GM21723 (cell line): Measurements from ENCODE around the gene SEMA3G.

Source experiments
- ATAC-seq: cut with Tn5 transposase; IDR thresholded peaks from one replicate; pipeline ENCODE4 v1.9.1; 2021; ENCODE audit warnings: mild to moderate bottlenecking, moderate library complexity; ENCODE audit not compliant: unreplicated experiment

The SEMA3G gene

GRCh38 chr3:52440249-52440551, 4.7 kb downstream of the SEMA3G start:
- ATAC-seq, result no peak

DNA sequence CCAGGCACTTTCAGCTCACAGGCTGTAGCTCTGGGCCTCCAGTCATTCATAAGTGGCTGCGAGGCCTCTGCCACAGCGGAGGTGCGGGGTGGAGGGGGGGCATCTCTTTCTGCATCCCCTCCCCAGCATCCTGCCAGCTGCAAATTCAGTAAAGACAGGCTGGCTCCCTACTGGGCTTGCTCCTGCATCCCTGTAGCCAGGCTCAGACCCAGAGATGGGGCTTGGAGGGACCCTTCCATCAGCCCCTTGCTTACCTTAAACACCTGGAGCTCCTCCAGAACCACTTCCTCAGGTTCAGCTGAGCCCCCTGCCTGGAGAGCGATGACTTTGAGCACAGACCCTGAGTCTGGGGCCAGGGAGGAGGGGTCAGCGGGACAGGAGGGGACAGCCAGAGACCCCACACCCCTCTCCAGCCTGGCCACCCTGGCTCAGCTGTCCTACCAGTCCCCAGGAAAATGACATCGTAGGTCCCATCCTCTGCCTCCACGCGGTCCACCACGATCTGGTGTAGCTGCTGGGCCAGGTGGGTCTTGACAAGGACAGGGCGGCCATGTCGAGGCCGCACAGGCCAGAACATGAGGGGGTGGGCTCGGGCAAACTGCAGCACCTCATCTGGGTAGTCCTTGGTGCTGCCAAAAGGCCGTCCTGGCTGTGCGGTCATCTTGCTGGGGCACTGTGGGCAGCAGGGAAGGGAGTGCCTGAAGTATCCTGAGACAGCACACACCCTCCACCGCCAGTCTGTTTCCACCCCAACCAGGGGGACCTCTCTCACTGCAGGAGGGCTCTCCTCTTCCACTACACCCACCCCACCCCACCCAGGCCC, 5.3 kb downstream of the SEMA3G start:
- no peak for ATAC-seq

GRCh38 chr3:52438579-52439425, 6.1 kb downstream of the SEMA3G start:
- ATAC-seq, result no peak

- ATAC-seq, result no peak
Observed at GRCh38 chr3:52438104-52438376, 6.9 kb downstream of the SEMA3G start.

DNA sequence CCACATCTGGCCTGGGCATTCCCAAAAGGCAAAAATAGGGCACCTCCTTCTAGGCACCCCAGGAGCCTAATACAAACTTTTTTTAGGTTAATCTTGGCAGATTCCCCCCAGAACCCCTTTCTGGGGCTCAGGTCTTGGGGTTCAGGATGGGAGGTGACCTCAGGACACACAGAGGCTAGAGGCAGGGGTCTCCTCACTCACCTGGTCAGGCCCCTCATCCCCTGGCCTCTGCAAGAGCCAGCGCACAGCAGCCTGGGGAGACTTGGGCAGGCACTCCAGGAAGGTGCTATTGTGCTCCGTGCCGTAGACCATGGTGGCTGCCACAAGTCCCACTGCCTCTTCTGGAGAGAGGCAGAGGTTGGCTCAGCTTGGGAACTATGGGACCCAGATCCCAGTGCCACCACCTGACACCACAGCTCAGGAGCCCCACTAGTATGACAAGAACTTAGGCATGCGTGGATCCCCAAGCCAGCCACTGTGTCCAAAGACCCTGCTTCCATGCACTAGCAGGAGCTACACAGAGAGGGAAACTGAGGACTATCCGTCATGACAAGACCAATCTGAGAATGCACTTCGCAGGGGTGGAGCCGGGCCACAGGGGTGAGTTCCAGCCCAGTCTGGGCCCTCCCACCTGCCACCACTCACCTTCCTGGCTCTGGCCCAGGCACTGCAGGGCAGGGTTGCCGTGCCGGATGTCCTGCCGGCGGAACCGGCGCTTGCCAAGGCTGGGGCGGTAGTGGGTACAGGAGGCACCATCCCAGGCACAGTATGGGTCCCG, 7.4 kb downstream of the SEMA3G start:
- ATAC-seq, result no peak

- no peak for ATAC-seq
Observed at GRCh38 chr3:52436500-52437149, 8.3 kb downstream of the SEMA3G start.

- ATAC-seq, result no peak
Observed at GRCh38 chr3:52435246-52436101, 9.4 kb downstream of the SEMA3G start.

DNA sequence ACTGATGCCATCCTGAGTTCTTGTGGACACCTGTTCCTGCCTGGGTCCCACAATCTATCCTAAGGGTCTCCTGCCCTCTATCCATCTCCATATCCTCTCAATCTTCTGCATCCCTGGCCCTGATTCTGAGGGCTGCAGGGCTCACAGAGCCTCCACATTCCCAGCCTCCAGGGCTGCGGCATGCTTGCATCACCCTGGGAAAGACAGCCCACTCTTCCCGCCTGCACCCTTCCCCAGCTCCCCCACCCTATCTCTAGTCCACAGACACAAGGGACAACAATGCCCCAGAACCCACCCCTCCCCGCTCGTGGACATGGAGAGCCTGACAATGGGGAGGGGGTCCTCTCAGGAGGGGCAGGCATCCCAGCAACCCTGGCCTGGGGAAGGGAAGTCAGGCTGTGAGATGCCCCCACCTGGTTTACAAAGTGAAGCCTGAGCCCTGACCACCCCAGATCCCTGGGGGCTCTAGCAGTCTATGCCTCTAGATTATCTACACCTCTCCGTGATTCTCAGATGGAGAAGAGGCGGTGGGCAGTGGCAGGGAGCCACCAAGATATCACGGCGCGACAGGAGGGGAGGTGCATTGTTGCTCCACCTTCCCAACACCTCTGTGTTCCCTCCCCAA, 10.3 kb downstream of the SEMA3G start:
- ATAC-seq, result no peak

- ATAC-seq, result no peak
Observed at GRCh38 chr3:52433996-52434479, 10.9 kb downstream of the SEMA3G start.

GRCh38 chr3:52433328-52433995, 11.4 kb downstream of the SEMA3G start:
- no peak for ATAC-seq

GRCh38 chr3:52432691-52433141, 12.2 kb downstream of the SEMA3G start:
- no peak for ATAC-seq

- ATAC-seq, result no peak
Observed at GRCh38 chr3:52432225-52432624, 12.7 kb downstream of the SEMA3G start.

GRCh38 chr3:52431459-52432223, 13.3 kb downstream of the SEMA3G start:
- ATAC-seq, result no peak

- no peak for ATAC-seq
Observed at GRCh38 chr3:52430416-52430810, 14.5 kb downstream of the SEMA3G start.

- no peak for ATAC-seq
Observed at GRCh38 chr3:52429779-52430415, 15.0 kb downstream of the SEMA3G start.

DNA sequence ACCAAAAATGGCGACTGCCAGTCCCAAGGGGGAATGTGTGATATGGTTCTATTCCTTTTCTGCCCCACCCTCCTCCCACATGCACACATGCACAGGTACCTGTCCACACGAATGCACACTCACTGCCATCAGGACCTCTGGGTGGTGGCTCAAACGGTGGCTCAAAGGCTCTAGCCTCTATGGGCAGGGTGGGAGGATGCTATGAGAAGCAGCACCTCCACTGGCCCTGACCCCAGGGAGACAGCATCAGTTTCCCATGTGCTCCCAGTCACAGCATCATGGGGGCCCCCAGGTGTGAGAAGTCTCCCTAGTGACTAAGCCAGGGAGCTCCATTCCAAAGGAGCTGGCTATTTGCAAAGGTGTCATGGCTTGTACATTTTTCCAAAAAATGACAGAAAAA, 15.9 kb downstream of the SEMA3G start:
- no peak for ATAC-seq

GRCh38 chr3:52428151-52429005, 16.5 kb downstream of the SEMA3G start:
- no peak for ATAC-seq
